GM21528 (cell line): Measurements from ENCODE around the gene PSMD11.
"Not testable (repeated sequence)": the region's sequence is repeated elsewhere in the genome, so short reads cannot be mapped to it uniquely, and the experiment has no call there.

ENCODE experiments used
- ATAC-seq: cut with Tn5 transposase; IDR thresholded peaks from one replicate; pipeline ENCODE4 v1.9.1; 2021; ENCODE audit warnings: mild to moderate bottlenecking, moderate library complexity; ENCODE audit not compliant: unreplicated experiment, low FRiP score

PSMD11 gene

GRCh38 chr17:32504166-32504990, 60.1 kb downstream of the PSMD11 start:
- peak; percentile 23 for ATAC-seq

- ATAC-seq, result no peak
Measured at GRCh38 chr17:32508926-32509325, 64.6 kb downstream of the PSMD11 start.

- no peak for ATAC-seq
Measured at GRCh38 chr17:32510466-32510865, 66.2 kb downstream of the PSMD11 start.

- no peak for ATAC-seq
Measured at GRCh38 chr17:32512328-32512727, 68.0 kb downstream of the PSMD11 start.

- ATAC-seq, result no peak
Measured at GRCh38 chr17:32513579-32513978, 69.3 kb downstream of the PSMD11 start.

GRCh38 chr17:32514606-32515005, 70.3 kb downstream of the PSMD11 start:
- no peak for ATAC-seq

- ATAC-seq, result peak; percentile 43
Measured at GRCh38 chr17:32515677-32516383, 71.5 kb downstream of the PSMD11 start.

- ATAC-seq, result no peak
Measured at GRCh38 chr17:32516450-32516849, 72.1 kb downstream of the PSMD11 start.

GRCh38 chr17:32516940-32517701, 72.8 kb downstream of the PSMD11 start:
- no peak for ATAC-seq

- ATAC-seq, result no peak
Measured at GRCh38 chr17:32517982-32518381, 73.7 kb downstream of the PSMD11 start.

- no peak for ATAC-seq
Measured at GRCh38 chr17:32518646-32519227, 74.4 kb downstream of the PSMD11 start.

- ATAC-seq, result no peak
Measured at GRCh38 chr17:32519228-32520103, 75.2 kb downstream of the PSMD11 start.

GRCh38 chr17:32520104-32520701, 75.9 kb downstream of the PSMD11 start:
- no peak for ATAC-seq

- ATAC-seq, result no peak
Measured at GRCh38 chr17:32520737-32521404, 76.6 kb downstream of the PSMD11 start.

- peak; percentile 55 for ATAC-seq
Measured at GRCh38 chr17:32523017-32523680, 78.8 kb downstream of the PSMD11 start.

GRCh38 chr17:32523827-32524552, 79.7 kb downstream of the PSMD11 start:
- ATAC-seq, result peak; percentile 50

- ATAC-seq, result not testable (repeated sequence)
Measured at GRCh38 chr17:32524553-32524880, 80.2 kb downstream of the PSMD11 start.

- ATAC-seq, result no peak
Measured at GRCh38 chr17:32525122-32525521, 80.8 kb downstream of the PSMD11 start.
